ENCODE measurements around the gene HYDIN. TPM values are rescaled to one million over a fixed set of nuclear protein-coding genes. Genes with fewer than 3 reads are reported as not detected.
A peak's percentile ranks its signal among the peaks of the same experiment; 100 is the strongest.

The HYDIN gene
- total and polyA plus RNA-seq, 9 of the 15 experiments (the other 6 are each of a cell fraction or from before 2014, with no cell fraction given) = 0.08 to 0.43 (median 0.14) TPM; not detected in 1

DNA sequence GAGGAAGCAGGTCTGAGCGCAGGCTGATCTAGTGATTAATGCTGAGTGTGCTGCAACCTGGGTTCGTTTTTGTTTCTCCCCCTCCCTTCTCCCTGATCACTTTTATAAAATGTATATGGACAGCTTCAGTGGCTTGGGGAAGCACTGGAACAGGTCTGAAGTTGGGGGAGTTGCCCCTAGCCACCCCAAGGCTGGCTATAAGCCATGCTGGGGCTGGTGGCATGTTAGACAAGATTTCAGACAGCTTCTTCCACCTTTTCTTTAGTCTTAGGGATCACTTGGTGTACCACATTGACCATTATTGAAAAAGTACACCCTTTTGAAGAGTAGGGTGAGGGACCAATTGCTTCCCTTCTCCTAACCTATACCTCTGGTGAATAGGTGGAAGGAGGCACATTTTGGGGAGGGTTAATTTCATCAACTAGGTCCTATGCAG, 425.8 kb downstream of the HYDIN start (continued):
- TF ChIP-seq POLR2AphosphoS5 (IDR thresholded peaks at IDR 0.05; ENCODE audit: control insufficient read depth, insufficient read depth, low read depth, low read length) (peak; percentile 81), TCF7 (IDR thresholded peaks at IDR 0.05; ENCODE audit: borderline replicate concordance) (no peak), ZNF79 (CRISPR knock-in tag; IDR thresholded peaks at IDR 0.05; ENCODE audit: low read depth) (no peak), BCOR (IDR thresholded peaks at IDR 0.05) (no peak), ZNF316 (IDR thresholded peaks at IDR 0.05) (peak; percentile 38; the same call in 1 of the 2 replicates), RBM22 (IDR thresholded peaks at IDR 0.05; ENCODE audit: low read depth, low read length, poor library complexity, severe bottlenecking) (no peak), GTF2A2 (tag; IDR thresholded peaks at IDR 0.05) (no peak), SOX6 (IDR thresholded peaks at IDR 0.05) (no peak), HNRNPK (IDR thresholded peaks at IDR 0.05; ENCODE audit: low read depth, low read length, poor library complexity, severe bottlenecking) (no peak), ZNF408 (CRISPR knock-in tag; IDR thresholded peaks at IDR 0.05; ENCODE audit: low read depth) (no peak), NFRKB (IDR thresholded peaks at IDR 0.05; ENCODE audit: low read depth) (no peak), ZFPM2 (CRISPR knock-in tag; IDR thresholded peaks at IDR 0.05) (no peak), ZNF717 (CRISPR knock-in tag; IDR thresholded peaks at IDR 0.05) (no peak), L3MBTL2 (IDR thresholded peaks at IDR 0.05) (no peak), ZNF41 (CRISPR knock-in tag; conservative IDR thresholded peaks at IDR 0.05) (no peak), ZNF197 (CRISPR knock-in tag; IDR thresholded peaks at IDR 0.05; ENCODE audit: low read depth) (no peak), HMGN3 (IDR thresholded peaks at IDR 0.05; ENCODE audit: borderline replicate concordance, extremely low read depth, insufficient read length, low read depth, low read length) (no peak), TBP (optimal IDR thresholded peaks at IDR 0.05; ENCODE audit: low read depth, low read length) (peak; percentile 87), ETV1 (tag; conservative IDR thresholded peaks at IDR 0.05; ENCODE audit: low read depth) (no peak), HDAC2 (IDR thresholded peaks at IDR 0.05) (no peak), RFX7 (CRISPR knock-in tag; IDR thresholded peaks at IDR 0.05) (no peak)
- TF ChIP-seq, protein P1, sequence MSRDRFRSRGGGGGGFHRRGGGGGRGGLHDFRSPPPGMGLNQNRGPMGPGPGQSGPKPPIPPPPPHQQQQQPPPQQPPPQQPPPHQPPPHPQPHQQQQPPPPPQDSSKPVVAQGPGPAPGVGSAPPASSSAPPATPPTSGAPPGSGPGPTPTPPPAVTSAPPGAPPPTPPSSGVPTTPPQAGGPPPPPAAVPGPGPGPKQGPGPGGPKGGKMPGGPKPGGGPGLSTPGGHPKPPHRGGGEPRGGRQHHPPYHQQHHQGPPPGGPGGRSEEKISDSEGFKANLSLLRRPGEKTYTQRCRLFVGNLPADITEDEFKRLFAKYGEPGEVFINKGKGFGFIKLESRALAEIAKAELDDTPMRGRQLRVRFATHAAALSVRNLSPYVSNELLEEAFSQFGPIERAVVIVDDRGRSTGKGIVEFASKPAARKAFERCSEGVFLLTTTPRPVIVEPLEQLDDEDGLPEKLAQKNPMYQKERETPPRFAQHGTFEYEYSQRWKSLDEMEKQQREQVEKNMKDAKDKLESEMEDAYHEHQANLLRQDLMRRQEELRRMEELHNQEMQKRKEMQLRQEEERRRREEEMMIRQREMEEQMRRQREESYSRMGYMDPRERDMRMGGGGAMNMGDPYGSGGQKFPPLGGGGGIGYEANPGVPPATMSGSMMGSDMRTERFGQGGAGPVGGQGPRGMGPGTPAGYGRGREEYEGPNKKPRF (IDR thresholded peaks at IDR 0.05; ENCODE audit: low read depth, low read length) = no peak
- TF ChIP-seq, protein P2, sequence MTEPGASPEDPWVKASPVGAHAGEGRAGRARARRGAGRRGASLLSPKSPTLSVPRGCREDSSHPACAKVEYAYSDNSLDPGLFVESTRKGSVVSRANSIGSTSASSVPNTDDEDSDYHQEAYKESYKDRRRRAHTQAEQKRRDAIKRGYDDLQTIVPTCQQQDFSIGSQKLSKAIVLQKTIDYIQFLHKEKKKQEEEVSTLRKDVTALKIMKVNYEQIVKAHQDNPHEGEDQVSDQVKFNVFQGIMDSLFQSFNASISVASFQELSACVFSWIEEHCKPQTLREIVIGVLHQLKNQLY (CRISPR knock-in tag; conservative IDR thresholded peaks at IDR 0.05) = no peak
- TF ChIP-seq, protein P3, sequence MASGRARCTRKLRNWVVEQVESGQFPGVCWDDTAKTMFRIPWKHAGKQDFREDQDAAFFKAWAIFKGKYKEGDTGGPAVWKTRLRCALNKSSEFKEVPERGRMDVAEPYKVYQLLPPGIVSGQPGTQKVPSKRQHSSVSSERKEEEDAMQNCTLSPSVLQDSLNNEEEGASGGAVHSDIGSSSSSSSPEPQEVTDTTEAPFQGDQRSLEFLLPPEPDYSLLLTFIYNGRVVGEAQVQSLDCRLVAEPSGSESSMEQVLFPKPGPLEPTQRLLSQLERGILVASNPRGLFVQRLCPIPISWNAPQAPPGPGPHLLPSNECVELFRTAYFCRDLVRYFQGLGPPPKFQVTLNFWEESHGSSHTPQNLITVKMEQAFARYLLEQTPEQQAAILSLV (tag; IDR thresholded peaks at IDR 0.05) = no peak
- TF ChIP-seq, protein P4, sequence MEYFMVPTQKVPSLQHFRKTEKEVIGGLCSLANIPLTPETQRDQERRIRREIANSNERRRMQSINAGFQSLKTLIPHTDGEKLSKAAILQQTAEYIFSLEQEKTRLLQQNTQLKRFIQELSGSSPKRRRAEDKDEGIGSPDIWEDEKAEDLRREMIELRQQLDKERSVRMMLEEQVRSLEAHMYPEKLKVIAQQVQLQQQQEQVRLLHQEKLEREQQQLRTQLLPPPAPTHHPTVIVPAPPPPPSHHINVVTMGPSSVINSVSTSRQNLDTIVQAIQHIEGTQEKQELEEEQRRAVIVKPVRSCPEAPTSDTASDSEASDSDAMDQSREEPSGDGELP (CRISPR knock-in tag; IDR thresholded peaks at IDR 0.05; ENCODE audit: borderline replicate concordance) = peak; percentile 4; the same call in 1 of the 2 replicates
